Neural cell (in vitro differentiated cells): ENCODE measurements around the gene KRTAP13-4. TPM values are rescaled to one million over a fixed set of nuclear protein-coding genes. Genes with fewer than 3 reads are reported as not detected.

Experiments
- H2AFZ ChIP-seq: fragments of 200-600, 300-800 bp; sonication (generic), shearing (Covaris generic); 2 replicates; pipeline ENCODE4 v1.6.0; 2014; ENCODE audit warnings: low read depth, mild to moderate bottlenecking, antibody characterized with exemption, low read length, moderate library complexity
- H3F3A ChIP-seq: fragments of 200-600 bp; shearing (Covaris generic); 2 replicates; pipeline ENCODE4 v1.6.1; 2016; ENCODE audit warnings: mild to moderate bottlenecking, moderate library complexity, mixed read lengths, antibody characterized with exemption, low read length; ENCODE audit not compliant: insufficient read depth, poor library complexity, severe bottlenecking
- H3K27ac ChIP-seq: fragments of 200-600, 300-800 bp; sonication (generic), shearing (Covaris generic); 2 replicates; pipeline ENCODE4 v1.5.1; 2014; ENCODE audit warnings: mild to moderate bottlenecking, low read length, moderate library complexity
- H3K27me3 ChIP-seq: fragments of 300-800, 200-600 bp; sonication (generic), shearing (Covaris generic); 2 replicates; pipeline ENCODE4 v1.6.0; 2014; ENCODE audit warnings: mild to moderate bottlenecking, low read depth, low read length, moderate library complexity; ENCODE audit not compliant: insufficient read depth
- H3K36me3 ChIP-seq: fragments of 300-800, 200-600 bp; sonication (generic), shearing (Covaris generic); 2 replicates; pipeline ENCODE4 v1.5.1; 2014; ENCODE audit warnings: mild to moderate bottlenecking, antibody characterized with exemption, low read length, moderate library complexity; ENCODE audit not compliant: insufficient read depth
- H3K4me2 ChIP-seq: fragments of 300-800, 200-600 bp; sonication (generic), shearing (Covaris generic); 2 replicates; pipeline ENCODE4 v1.6.0; 2014; ENCODE audit warnings: mild to moderate bottlenecking, low read length
- H3K4me3 ChIP-seq: fragments of 300-800, 200-600 bp; sonication (generic), shearing (Covaris generic); 2 replicates; pipeline ENCODE4 v1.5.1; 2014; ENCODE audit warnings: mild to moderate bottlenecking, low read length, moderate library complexity
- H3K79me2 ChIP-seq: fragments of 200-600 bp; shearing (Covaris generic); replicated peaks from 2 replicates; pipeline ENCODE4 v1.6.0; 2014; ENCODE audit warnings: mild to moderate bottlenecking, low read length, moderate library complexity; ENCODE audit not compliant: insufficient read depth
- H3K9ac ChIP-seq: fragments of 300-800, 200-600 bp; sonication (generic), shearing (Covaris generic); 2 replicates; pipeline ENCODE4 v1.6.1; 2016; ENCODE audit warnings: mild to moderate bottlenecking, low read length, mixed read lengths
- H3K9me2 ChIP-seq: fragments of 200-600 bp; shearing (Covaris generic); 2 replicates; pipeline ENCODE4 v1.6.1; 2016; ENCODE audit warnings: mild to moderate bottlenecking, low read length, mixed read lengths; ENCODE audit not compliant: insufficient read depth
- H3K9me3 ChIP-seq: fragments of 200-600, 300-800 bp; sonication (generic), shearing (Covaris generic); 2 replicates; pipeline ENCODE4 v1.6.1; 2016; ENCODE audit warnings: mild to moderate bottlenecking, mixed run types, low read length, moderate library complexity, mixed read lengths
- H4K20me1 ChIP-seq: fragments of 200-600 bp; shearing (Covaris generic); 2 replicates; pipeline ENCODE4 v1.6.1; 2016; ENCODE audit warnings: mild to moderate bottlenecking, mixed run types; ENCODE audit not compliant: insufficient read depth
- CTCF ChIP-seq: fragments of 450-650 bp; IDR thresholded peaks from 2 replicates; pipeline ENCODE4 v1.5.1; 2014; ENCODE audit warnings: antibody characterized with exemption, mild to moderate bottlenecking, moderate library complexity; ENCODE audit not compliant: poor library complexity, severe bottlenecking
- EP300 ChIP-seq: fragments of 450-650 bp; conservative IDR thresholded peaks from 2 replicates; pipeline ENCODE4 v1.6.1; 2014; ENCODE audit warnings: antibody characterized with exemption, mild to moderate bottlenecking, moderate library complexity; ENCODE audit not compliant: poor library complexity, severe bottlenecking
- EZH2 ChIP-seq: fragments of 200-600, 300-800 bp; shearing (Covaris generic), sonication (generic); IDR thresholded peaks from 2 replicates; pipeline ENCODE4 v1.6.1; 2014; ENCODE audit warnings: antibody characterized with exemption, low read length, borderline replicate concordance, mild to moderate bottlenecking; ENCODE audit not compliant: insufficient read depth, poor library complexity, severe bottlenecking
- MXI1 ChIP-seq: fragments of 450-650 bp; conservative IDR thresholded peaks from 2 replicates; pipeline ENCODE4 v1.6.1; 2014; ENCODE audit warnings: antibody characterized with exemption, mild to moderate bottlenecking; ENCODE audit not compliant: poor library complexity, severe bottlenecking
- POLR2AphosphoS5 ChIP-seq: IDR thresholded peaks from 2 replicates; pipeline ENCODE4 v1.6.1; 2012
- RAD21 ChIP-seq: fragments of 450-650 bp; conservative IDR thresholded peaks from 2 replicates; pipeline ENCODE4 v1.6.1; 2014; ENCODE audit warnings: antibody characterized with exemption, mild to moderate bottlenecking, moderate library complexity
- REST ChIP-seq: IDR thresholded peaks from 2 replicates; pipeline ENCODE4 v1.6.1; 2012; ENCODE audit warnings: borderline replicate concordance
- SMC3 ChIP-seq: fragments of 450-650 bp; conservative IDR thresholded peaks from 2 replicates; pipeline ENCODE4 v1.6.1; 2014; ENCODE audit warnings: antibody characterized with exemption, mild to moderate bottlenecking, moderate library complexity; ENCODE audit not compliant: poor library complexity
- TAF1 ChIP-seq: IDR thresholded peaks from 2 replicates; pipeline ENCODE4 v1.6.1; 2012; ENCODE audit warnings: low read depth
- polyA plus RNA-seq: library from polyadenylated mRNA; depleted of rRNA; stranded (reverse); fragments of >200 nt; gene quantifications from 2 replicates; pipeline ENCODE4 v1.2.3, GENCODE V29; 2014

Gene KRTAP13-4
- polyA plus RNA-seq, 1 donor from 2014 or later, result not detected

- TF ChIP-seq EZH2 (no peak), REST (no peak), TAF1 (no peak), SMC3 (no peak), EP300 (no peak), RAD21 (no peak), MXI1 (no peak), CTCF (no peak), POLR2AphosphoS5 (no peak)
- no peak within 1 kb of the TSS for H3K27ac ChIP-seq
- H3K36me3 ChIP-seq, result no peaks in the 10 kb centered on the region
- no peaks in the 10 kb centered on the region for H3K27me3 ChIP-seq
- no peaks in the 10 kb centered on the region for H3F3A ChIP-seq
- no peak within 1 kb of the TSS for H2AFZ ChIP-seq
- H4K20me1 ChIP-seq, result no peaks in the 10 kb centered on the region
- no peaks in the 10 kb centered on the region for H3K79me2 ChIP-seq
- no peaks in the 10 kb centered on the region for H3K9me2 ChIP-seq
- no peak within 1 kb of the TSS for H3K9ac ChIP-seq
- no peak within 1 kb of the TSS for H3K4me3 ChIP-seq
- H3K4me2 ChIP-seq, result no peak within 1 kb of the TSS
- no peaks in the 10 kb centered on the region for H3K9me3 ChIP-seq
These were observed 10.0 kb downstream of the KRTAP13-4 start, which contains the start of gene KRTAP15-1 for GRCh38 chr21:30439975-30440374. KRTAP15-1 (plus strand) TSS chr21:30440275; CDS start chr21:30440328, 53 bp downstream.

- H3K36me3 ChIP-seq, result no peaks in the 10 kb centered on the region
- no peak overlapping the region for H3K9ac ChIP-seq
- no peak overlapping the region for H2AFZ ChIP-seq
- no peak overlapping the region for H3K4me3 ChIP-seq
- H3K9me2 ChIP-seq, result no peaks in the 10 kb centered on the region
- no peaks in the 10 kb centered on the region for H3K9me3 ChIP-seq
- no peaks in the 10 kb centered on the region for H3K27me3 ChIP-seq
- H3K27ac ChIP-seq, result no peak overlapping the region
- no peaks in the 10 kb centered on the region for H3K79me2 ChIP-seq
- H4K20me1 ChIP-seq, result no peaks in the 10 kb centered on the region
- no peaks in the 10 kb centered on the region for H3F3A ChIP-seq
- no peak overlapping the region for H3K4me2 ChIP-seq
- TF ChIP-seq REST (no peak), TAF1 (no peak), MXI1 (no peak), EP300 (no peak), EZH2 (no peak), SMC3 (no peak), CTCF (no peak), POLR2AphosphoS5 (no peak), RAD21 (no peak)
These were observed 13.2 kb downstream of the KRTAP13-4 start for GRCh38 chr21:30443226-30443625.
